AG20443 (cell line): ENCODE data around the gene KIF18A.

Source experiments
- DNase-seq: peaks from one replicate; pipeline ENCODE4 v3.0.0; 2012; ENCODE audit warnings: low spot score, mixed read lengths

The KIF18A gene

GRCh38 chr11:28043930-28044709 lies 63.8 kb downstream of the KIF18A start:
- DNase-seq: no peak

- DNase-seq: no peak
These were observed 67.6 kb downstream of the KIF18A start for GRCh38 chr11:28040384-28040783.

- DNase-seq: no peak
These were observed 69.2 kb downstream of the KIF18A start for GRCh38 chr11:28038775-28039174.

- DNase-seq: no peak
These were observed 81.2 kb downstream of the KIF18A start for GRCh38 chr11:28026634-28027290.

- peak; percentile 7 for DNase-seq
These were observed 90.1 kb downstream of the KIF18A start for GRCh38 chr11:28017816-28018215.

GRCh38 chr11:28011813-28012212 lies 96.1 kb downstream of the KIF18A start:
- no peak for DNase-seq

GRCh38 chr11:28009996-28010395 lies 98.0 kb downstream of the KIF18A start:
- DNase-seq: no peak

GRCh38 chr11:28009388-28009787 lies 98.6 kb downstream of the KIF18A start:
- peak; percentile 38 for DNase-seq

- no peak for DNase-seq
These were observed 104.3 kb downstream of the KIF18A start for GRCh38 chr11:28003615-28004014.

- no peak for DNase-seq
These were observed 109.4 kb downstream of the KIF18A start for GRCh38 chr11:27998552-27998951.

- no peak for DNase-seq
These were observed 110.6 kb downstream of the KIF18A start for GRCh38 chr11:27997344-27997743.

GRCh38 chr11:27996066-27996465 lies 111.9 kb downstream of the KIF18A start:
- DNase-seq: no peak

- DNase-seq: peak; percentile 9
These were observed 112.9 kb downstream of the KIF18A start for GRCh38 chr11:27995083-27995482.

GRCh38 chr11:27991736-27992135 lies 116.2 kb downstream of the KIF18A start:
- DNase-seq: no peak

- DNase-seq: no peak
These were observed 130.4 kb downstream of the KIF18A start for GRCh38 chr11:27977527-27977926.

- peak; percentile 18 for DNase-seq
These were observed 130.9 kb downstream of the KIF18A start for GRCh38 chr11:27977031-27977430.

GRCh38 chr11:27976262-27976661 lies 131.7 kb downstream of the KIF18A start:
- peak; percentile 50 for DNase-seq

GRCh38 chr11:27973851-27974536 lies 134.0 kb downstream of the KIF18A start:
- DNase-seq: no peak

GRCh38 chr11:27972522-27973170 lies 135.3 kb downstream of the KIF18A start:
- DNase-seq: peak; percentile 13

GRCh38 chr11:27971171-27971570 lies 136.8 kb downstream of the KIF18A start:
- peak; percentile 26 for DNase-seq
